Spleen (tissue), 7 donors: ENCODE results near the gene AAGAB.

ENCODE experiments used
- POLR2A ChIP-seq, 3 donors: fragments of 450-650 bp; IDR thresholded peaks; one replicate each; pipeline ENCODE4 v1.5.1; 2017; ENCODE audit warnings: antibody characterized with exemption in 3 of 3, mild to moderate bottlenecking in 1 of 3
- POLR2AphosphoS5 ChIP-seq, 3 donors: sonication (generic); formaldehyde crosslinking; IDR thresholded peaks; one replicate each; pipeline ENCODE4 v1.5.1; 2017; ENCODE audit warnings: antibody characterized with exemption in 3 of 3
- TF ChIP-seq, protein P1 (sequence below), 11 experiments: fragments of 200-600 bp in 7 of 11; fragments of 450-650 bp in 4 of 11; sonication (generic) in 4 of 11; IDR thresholded peaks in 8 of 11; conservative IDR thresholded peaks in 3 of 11; 1 replicate in 7 of 11; 2 replicates in 4 of 11; pipeline versions ENCODE4 v1.4.0 to v1.8.0; 2016 to 2021; ENCODE audit warnings: antibody characterized with exemption in 11 of 11, inconsistent platforms in 4 of 11, mild to moderate bottlenecking in 1 of 11
- donor health status: DM: no; HTN: no; CAD: no; lungs with moderate emphysema.
- donor health status: DM: no; HTN: no; CAD: no.
- donor health status: DM: no; HTN: no; CAD: no.

DNA sequence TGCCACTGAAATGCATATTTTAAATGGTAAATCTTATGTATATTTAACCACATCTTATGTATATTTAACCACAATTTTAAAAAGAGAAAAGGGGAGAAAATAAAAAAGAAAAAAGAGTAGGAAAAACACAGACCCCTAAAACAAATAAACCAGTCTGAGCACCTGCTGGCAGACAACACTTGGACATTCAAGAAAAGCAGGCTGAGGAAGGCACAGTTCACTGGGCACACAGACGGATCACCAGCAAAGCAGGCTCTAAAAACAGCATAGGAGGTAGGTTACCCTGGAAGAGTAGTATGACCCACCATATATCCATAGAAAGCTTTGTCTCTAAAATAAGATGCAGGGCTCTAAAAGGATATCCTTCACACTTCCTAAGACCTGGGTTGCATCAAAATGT lies 27.0 kb downstream of the AAGAB start:
- TF ChIP-seq POLR2A (IDR thresholded peaks at IDR 0.05): no peak
- TF ChIP-seq, protein P1, sequence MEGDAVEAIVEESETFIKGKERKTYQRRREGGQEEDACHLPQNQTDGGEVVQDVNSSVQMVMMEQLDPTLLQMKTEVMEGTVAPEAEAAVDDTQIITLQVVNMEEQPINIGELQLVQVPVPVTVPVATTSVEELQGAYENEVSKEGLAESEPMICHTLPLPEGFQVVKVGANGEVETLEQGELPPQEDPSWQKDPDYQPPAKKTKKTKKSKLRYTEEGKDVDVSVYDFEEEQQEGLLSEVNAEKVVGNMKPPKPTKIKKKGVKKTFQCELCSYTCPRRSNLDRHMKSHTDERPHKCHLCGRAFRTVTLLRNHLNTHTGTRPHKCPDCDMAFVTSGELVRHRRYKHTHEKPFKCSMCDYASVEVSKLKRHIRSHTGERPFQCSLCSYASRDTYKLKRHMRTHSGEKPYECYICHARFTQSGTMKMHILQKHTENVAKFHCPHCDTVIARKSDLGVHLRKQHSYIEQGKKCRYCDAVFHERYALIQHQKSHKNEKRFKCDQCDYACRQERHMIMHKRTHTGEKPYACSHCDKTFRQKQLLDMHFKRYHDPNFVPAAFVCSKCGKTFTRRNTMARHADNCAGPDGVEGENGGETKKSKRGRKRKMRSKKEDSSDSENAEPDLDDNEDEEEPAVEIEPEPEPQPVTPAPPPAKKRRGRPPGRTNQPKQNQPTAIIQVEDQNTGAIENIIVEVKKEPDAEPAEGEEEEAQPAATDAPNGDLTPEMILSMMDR (IDR thresholded peaks at IDR 0.05 in 8 of 11, conservative IDR thresholded peaks at IDR 0.05 in 3 of 11): no peak
- no peak for TF ChIP-seq POLR2AphosphoS5 (IDR thresholded peaks at IDR 0.05)
